H1 (cell line): ENCODE measurements around the gene KRTAP5-6. TPM values are rescaled to one million over a fixed set of nuclear protein-coding genes. Genes with fewer than 3 reads are reported as not detected.

Experiments
- CTCF ChIA-PET: fragments of 300-600 bp; sonication (Branson Sonifier 250); formaldehyde crosslinking; loops from one replicate; lab custom pipeline; 2021; ENCODE audit not compliant: partially characterized antibody; lab: Charles Lee
- POLR2A ChIA-PET: fragments of 300-600 bp; sonication (Branson Sonifier 250); formaldehyde crosslinking; loops from one replicate; lab custom pipeline; 2021; ENCODE audit warnings: inconsistent platforms; ENCODE audit not compliant: partially characterized antibody; lab: Charles Lee
- DNase-seq, 2 experiments: peaks; one replicate each; pipeline versions ENCODE4 v3.0.0 to v3.0.0-alpha.2; 2010 to 2022; ENCODE audit warnings: low spot score in 2 of 2, low read depth in 1 of 2, mixed read lengths in 1 of 2
- FAIRE-seq: peaks from 2 replicates; lab custom pipeline; 2011; peaks lifted over from hg19 to GRCh38; lab: Jason Lieb, UNC
- H2AFZ ChIP-seq: 2 replicates; pipeline ENCODE4 v1.8.1; 2012; ENCODE audit warnings: low read length, inconsistent platforms
- H2AK5ac ChIP-seq: 2 replicates; pipeline ENCODE4 v1.6.1; 2013; ENCODE audit warnings: low read depth, low read length
- H2BK120ac ChIP-seq: replicated peaks from 2 replicates; pipeline ENCODE3; 2013; ENCODE audit warnings: low read depth, low read length, inconsistent platforms
- H2BK12ac ChIP-seq: 2 replicates; pipeline ENCODE4 v1.6.1; 2013; ENCODE audit warnings: low read depth, low read length
- H2BK15ac ChIP-seq: 2 replicates; pipeline ENCODE4 v1.6.1; 2013; ENCODE audit warnings: low read length
- H2BK20ac ChIP-seq: 2 replicates; pipeline ENCODE4 v1.6.1; 2013; ENCODE audit warnings: low read length
- H2BK5ac ChIP-seq: 2 replicates; pipeline ENCODE4 v1.6.1; 2013; ENCODE audit warnings: low read depth, low read length
- H3K14ac ChIP-seq: 2 replicates; pipeline ENCODE4 v1.6.1; 2013; ENCODE audit warnings: inconsistent platforms; ENCODE audit not compliant: insufficient read length
- H3K18ac ChIP-seq: 2 replicates; pipeline ENCODE4 v1.6.1; 2013; ENCODE audit warnings: low read length; ENCODE audit errors: extremely low read depth
- H3K23ac ChIP-seq: 2 replicates; pipeline ENCODE4 v1.6.1; 2013; ENCODE audit warnings: inconsistent platforms; ENCODE audit not compliant: insufficient read length
- H3K23me2 ChIP-seq: 2 replicates; pipeline ENCODE4 v1.6.1; 2013; ENCODE audit warnings: low read depth, low read length
- H3K27ac ChIP-seq: 2 replicates; pipeline ENCODE4 v1.6.1; 2011; ENCODE audit warnings: low read depth, low read length, inconsistent platforms
- H3K27me3 ChIP-seq, 4 experiments: replicated peaks in 1 of 4; 1 replicate in 1 of 4; 2 replicates in 3 of 4; pipeline versions ENCODE4 v1.6.1 to v1.8.1; 2011 to 2013; ENCODE audit warnings: low read length in 3 of 4, mild to moderate bottlenecking in 3 of 4, inconsistent platforms in 2 of 4, mixed read lengths in 2 of 4, moderate library complexity in 1 of 4; ENCODE audit not compliant: control insufficient read depth in 3 of 4, insufficient read depth in 3 of 4; ENCODE audit errors: extremely low read depth in 1 of 4
- H3K36me3 ChIP-seq, 4 experiments: 2 replicates each; pipeline versions ENCODE4 v1.6.1 to v1.8.1; 2011 to 2013; ENCODE audit warnings: mild to moderate bottlenecking in 4 of 4, low read length in 3 of 4, moderate library complexity in 2 of 4, control low read depth in 1 of 4, inconsistent platforms in 1 of 4; ENCODE audit not compliant: insufficient read depth in 4 of 4, control insufficient read depth in 2 of 4
- H3K4ac ChIP-seq: replicated peaks from 2 replicates; pipeline ENCODE3; 2013; ENCODE audit warnings: low read length, low read depth, mixed read lengths, inconsistent platforms; ENCODE audit not compliant: insufficient read length
- H3K4me1 ChIP-seq, 4 experiments: replicated peaks in 1 of 4; 1 replicate in 1 of 4; 2 replicates in 3 of 4; pipeline versions ENCODE4 v1.6.1 to v1.8.1; 2011 to 2013; ENCODE audit warnings: low read length in 3 of 4, inconsistent platforms in 2 of 4, mixed read lengths in 1 of 4; ENCODE audit not compliant: insufficient read depth in 4 of 4, control insufficient read depth in 3 of 4
- H3K4me2 ChIP-seq, 2 experiments: 2 replicates each; pipeline versions ENCODE4 v1.6.1 to v1.8.1; 2011 to 2013; ENCODE audit warnings: low read depth in 2 of 2, low read length in 2 of 2, control low read depth in 1 of 2, inconsistent platforms in 1 of 2, mild to moderate bottlenecking in 1 of 2; ENCODE audit not compliant: insufficient read depth in 1 of 2
- H3K4me3 ChIP-seq, 4 experiments: fragments of 200-600, 300-600 bp in 1 of 4; sonication (generic), shearing (Covaris generic), sonication (Bioruptor Twin) in 1 of 4; 2 replicates each; pipeline versions ENCODE4 v1.5.1 to v1.8.1; 2011 to 2016; ENCODE audit warnings: low read length in 4 of 4, low read depth in 3 of 4, control low read depth in 2 of 4, inconsistent platforms in 2 of 4, mild to moderate bottlenecking in 2 of 4, mixed read lengths in 1 of 4, moderate library complexity in 1 of 4; ENCODE audit not compliant: insufficient read depth in 2 of 4; ENCODE audit errors: extremely low read depth in 1 of 4
- H3K56ac ChIP-seq: replicated peaks from 2 replicates; pipeline ENCODE3; 2013; ENCODE audit warnings: low read depth, mild to moderate bottlenecking, mixed read lengths, low read length, inconsistent platforms; ENCODE audit not compliant: insufficient read length
- H3K79me1 ChIP-seq: 2 replicates; pipeline ENCODE4 v1.6.1; 2013; ENCODE audit warnings: low read depth, low read length, control low read depth
- H3K79me2 ChIP-seq, 2 experiments: 2 replicates each; pipeline versions ENCODE4 v1.6.1 to v1.8.1; 2012 to 2013; ENCODE audit warnings: low read length in 2 of 2, mild to moderate bottlenecking in 2 of 2, inconsistent platforms in 1 of 2; ENCODE audit not compliant: insufficient read depth in 2 of 2, control insufficient read depth in 1 of 2
- H3K9ac ChIP-seq, 4 experiments: replicated peaks in 1 of 4; 1 replicate in 1 of 4; 2 replicates in 3 of 4; pipeline versions ENCODE4 v1.6.1 to v1.8.1; 2011 to 2013; ENCODE audit warnings: low read depth in 3 of 4, low read length in 3 of 4, control low read depth in 2 of 4, mild to moderate bottlenecking in 2 of 4, moderate library complexity in 2 of 4, inconsistent platforms in 1 of 4; ENCODE audit errors: extremely low read depth in 1 of 4
- H3K9me3 ChIP-seq, 2 experiments: 2 replicates each; pipeline versions ENCODE4 v1.6.1 to v1.8.1; 2012 to 2013; ENCODE audit warnings: mild to moderate bottlenecking in 2 of 2, moderate library complexity in 2 of 2, control low read depth in 1 of 2, inconsistent platforms in 1 of 2, low read depth in 1 of 2, low read length in 1 of 2, mixed read lengths in 1 of 2; ENCODE audit not compliant: insufficient read depth in 2 of 2
- H4K20me1 ChIP-seq, 2 experiments: replicated peaks in 1 of 2; 2 replicates each; pipeline versions ENCODE3 to v1.8.1; 2011 to 2013; ENCODE audit warnings: inconsistent platforms in 2 of 2, low read length in 2 of 2, mild to moderate bottlenecking in 1 of 2; ENCODE audit not compliant: insufficient read depth in 2 of 2, control insufficient read depth in 1 of 2
- H4K5ac ChIP-seq: 2 replicates; pipeline ENCODE4 v1.6.1; 2013; ENCODE audit warnings: low read length, low read depth, mixed read lengths, inconsistent platforms; ENCODE audit not compliant: insufficient read length
- H4K8ac ChIP-seq: 2 replicates; pipeline ENCODE4 v1.8.0; 2013; ENCODE audit warnings: mild to moderate bottlenecking, moderate library complexity, low read length, inconsistent platforms; ENCODE audit not compliant: insufficient read depth; ENCODE audit errors: extremely low read depth
- H4K91ac ChIP-seq: replicated peaks from 2 replicates; pipeline ENCODE3; 2013; ENCODE audit warnings: low read length, mixed read lengths, inconsistent platforms; ENCODE audit not compliant: insufficient read length
- CTCF ChIP-seq, 3 experiments: IDR thresholded peaks; 1 replicate in 2 of 3; 2 replicates in 1 of 3; pipeline versions ENCODE4 v1.5.1 to v1.6.1; 2011; ENCODE audit warnings: low read length in 3 of 3, mild to moderate bottlenecking in 3 of 3, inconsistent platforms in 2 of 3, low read depth in 1 of 3, moderate library complexity in 1 of 3; ENCODE audit not compliant: insufficient read depth in 1 of 3; ENCODE audit errors: control extremely low read depth in 1 of 3
- EP300 ChIP-seq, 2 experiments: IDR thresholded peaks; 1 replicate in 1 of 2; 2 replicates in 1 of 2; pipeline ENCODE4 v1.6.1; 2011 to 2012; ENCODE audit warnings: low read depth in 2 of 2, low read length in 2 of 2, mild to moderate bottlenecking in 2 of 2, borderline replicate concordance in 1 of 2, inconsistent platforms in 1 of 2, moderate library complexity in 1 of 2
- KDM1A ChIP-seq: fragments of 200-600, 300-600 bp; sonication (generic); IDR thresholded peaks from 2 replicates; pipeline ENCODE4 v1.7.1; 2016; ENCODE audit warnings: mild to moderate bottlenecking, low read length, borderline replicate concordance
- KDM4A ChIP-seq: IDR thresholded peaks from one replicate; pipeline ENCODE4 v1.7.1; 2012; ENCODE audit warnings: low read depth, mild to moderate bottlenecking, moderate library complexity, low read length, inconsistent platforms; ENCODE audit not compliant: severe bottlenecking
- POLR2AphosphoS5 ChIP-seq: IDR thresholded peaks from 2 replicates; pipeline ENCODE4 v1.6.1; 2011; ENCODE audit warnings: low read depth, low read length
- RAD21 ChIP-seq, 2 experiments: IDR thresholded peaks in 1 of 2; conservative IDR thresholded peaks in 1 of 2; 2 replicates each; pipeline ENCODE4 v1.6.1; 2011; ENCODE audit warnings: low read depth in 2 of 2, low read length in 2 of 2, improper control_type of control experiment in 1 of 2, inconsistent platforms in 1 of 2, mild to moderate bottlenecking in 1 of 2, moderate library complexity in 1 of 2
- WGBS, 2 experiments: shearing (Covaris generic) in 1 of 2; methylation state at CpG; one replicate each; pipeline versions ENCODE4 v1.1.6 to v1.1.7; 2013 to 2015; ENCODE audit warnings: low lambda C conversion rate in 2 of 2, mixed read lengths in 2 of 2, inconsistent platforms in 1 of 2, low coverage in 1 of 2, missing lambda C conversion rate in 1 of 2; ENCODE audit not compliant: insufficient replicate concordance in 2 of 2, insufficient coverage in 1 of 2, insufficient read length in 1 of 2; ENCODE audit errors: extremely low coverage in 1 of 2, missing lambda C conversion rate in 1 of 2; 5-methylcytosine and 5-hydroxymethylcytosine counted together
- polyA plus RNA-seq, 7 experiments: library from polyadenylated mRNA; depleted of rRNA in 3 of 7; stranded (reverse) in 5 of 7; unstranded in 2 of 7; fragments of >200 nt in 5 of 7; fragments of 200-250 nt in 2 of 7; gene quantifications; 1 replicate in 5 of 7; 2 replicates in 1 of 7; 4 replicates in 1 of 7; pipeline versions ENCODE4 v1.2.1 to v1.2.3, GENCODE V29; 2011 to 2013; ENCODE audit warnings: missing spikeins in 2 of 7, mixed read lengths in 2 of 7
- total RNA-seq: library from RNA; stranded (reverse); fragmentation: NEBNext Ultra II Directional; extraction: Animal tissue kit (Norgen Biotek cat#: 25700); gene quantifications from 2 replicates; pipeline ENCODE4 v1.2.1, GENCODE V29; 2021

The KRTAP5-6 gene
- total and polyA plus RNA-seq, 2 of the 8 experiments (the other 6 are each of a cell fraction or from before 2014, with no cell fraction given) = not detected

DNA sequence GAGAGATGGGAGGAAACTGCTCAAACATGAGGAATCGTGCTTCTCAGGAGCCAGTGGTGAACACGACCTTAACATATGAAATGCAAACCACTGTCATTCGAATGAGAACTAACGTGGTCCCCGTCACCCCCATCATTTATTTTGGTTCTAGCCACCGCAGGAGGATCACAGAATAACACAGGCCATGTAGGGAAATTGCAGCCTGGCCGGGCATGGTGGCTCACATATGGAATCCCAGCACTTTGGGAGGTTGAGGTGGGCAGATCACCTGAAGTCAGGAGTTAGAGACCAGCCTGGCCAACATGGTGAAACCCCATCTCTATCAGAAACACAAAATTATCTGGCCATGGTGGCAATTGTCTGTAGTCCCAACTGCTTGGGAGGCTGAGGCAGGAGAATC, 40.3 kb upstream of the KRTAP5-6 start:
- no peak overlapping the region for H2BK15ac ChIP-seq
- no peak overlapping the region for H2BK120ac ChIP-seq
- no peaks in the 10 kb centered on the region for H3K23me2 ChIP-seq
- H3K23ac ChIP-seq = no peak overlapping the region
- no peak overlapping the region for H3K4me2 ChIP-seq
- H3K4me3 ChIP-seq = no peak overlapping the region
- POLR2A ChIA-PET = no interaction called here
- H3K4ac ChIP-seq = no peak overlapping the region
- no peak overlapping the region for H2BK12ac ChIP-seq
- H4K20me1 ChIP-seq = no peaks in the 10 kb centered on the region
- no peak overlapping the region for H4K5ac ChIP-seq
- no peak overlapping the region for H2BK20ac ChIP-seq
- no peak overlapping the region for H4K8ac ChIP-seq
- H3K27me3 ChIP-seq = peaks cover 0 to 9% (median 6%) of the 10 kb centered on the region in 4 experiments; a peak in 4 of 7 replicates
- no peak overlapping the region for H2AFZ ChIP-seq
- H3K27ac ChIP-seq = no peak overlapping the region
- H3K36me3 ChIP-seq = no peaks in the 10 kb centered on the region
- FAIRE-seq (no peak), DNase-seq (peak in 1 of 2 experiments; percentile 19)
- H3K79me1 ChIP-seq = no peaks in the 10 kb centered on the region
- no peak overlapping the region for H2BK5ac ChIP-seq
- H3K9me3 ChIP-seq = no peaks in the 10 kb centered on the region
- no peaks in the 10 kb centered on the region for H3K79me2 ChIP-seq
- WGBS, 2 experiments = 66% methylated on average over 7 of the region's 7 CpGs; no CpG with 5 or more reads in 1 of the 2 experiments
- H3K4me1 ChIP-seq = peaks cover 0 to 6% (median 2%) of the 10 kb centered on the region in 4 experiments; a peak in 3 of 7 replicates
- no peak overlapping the region for H3K56ac ChIP-seq
- H3K14ac ChIP-seq = no peak overlapping the region
- CTCF ChIA-PET = interaction anchor here (10.1 kb wide), 1 partner anchor 497 kb away, joined by 166 read pairs; no protein-coding TSS in a partner anchor
- H3K18ac ChIP-seq = no peak overlapping the region
- no peak overlapping the region for H3K9ac ChIP-seq
- no peak overlapping the region for H2AK5ac ChIP-seq
- no peak overlapping the region for H4K91ac ChIP-seq
- TF ChIP-seq KDM1A (no peak), EP300 (IDR thresholded peaks at IDR 0.05; ENCODE audit: borderline replicate concordance in 1 of 2, low read depth in 2 of 2, low read length in 2 of 2) (no peak), CTCF (IDR thresholded peaks at IDR 0.05; ENCODE audit: control extremely low read depth in 1 of 3, insufficient read depth in 1 of 3, low read depth in 1 of 3, low read length in 3 of 3) (no peak), POLR2AphosphoS5 (no peak), RAD21 (IDR thresholded peaks at IDR 0.05 in 1 of 2, conservative IDR thresholded peaks at IDR 0.05 in 1 of 2; ENCODE audit: low read depth in 2 of 2, low read length in 2 of 2) (no peak), KDM4A (no peak)
